ENCODE results near the gene IFRD2.

DNA sequence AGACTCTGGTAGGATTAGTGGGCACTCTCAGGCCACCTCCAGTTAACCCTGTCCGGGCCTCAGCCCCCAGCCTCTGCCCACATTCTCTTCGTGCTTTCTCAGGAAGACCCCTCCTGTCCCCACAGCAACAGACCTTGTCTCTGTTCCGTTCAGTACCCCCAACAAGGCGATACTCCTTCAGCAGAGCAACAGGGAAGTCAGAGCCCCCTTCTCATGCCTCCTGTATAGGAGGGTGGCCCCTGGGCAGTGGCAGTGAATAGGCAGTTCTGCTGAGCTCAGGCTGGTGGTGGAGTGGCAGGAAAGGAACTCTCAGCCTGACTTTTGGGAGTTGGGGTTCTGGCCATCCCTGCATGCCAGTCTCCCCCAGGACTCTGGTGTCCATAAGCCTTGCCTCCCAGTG is 22.8 kb downstream of the IFRD2 start:
- TF ChIP-seq, protein P1, sequence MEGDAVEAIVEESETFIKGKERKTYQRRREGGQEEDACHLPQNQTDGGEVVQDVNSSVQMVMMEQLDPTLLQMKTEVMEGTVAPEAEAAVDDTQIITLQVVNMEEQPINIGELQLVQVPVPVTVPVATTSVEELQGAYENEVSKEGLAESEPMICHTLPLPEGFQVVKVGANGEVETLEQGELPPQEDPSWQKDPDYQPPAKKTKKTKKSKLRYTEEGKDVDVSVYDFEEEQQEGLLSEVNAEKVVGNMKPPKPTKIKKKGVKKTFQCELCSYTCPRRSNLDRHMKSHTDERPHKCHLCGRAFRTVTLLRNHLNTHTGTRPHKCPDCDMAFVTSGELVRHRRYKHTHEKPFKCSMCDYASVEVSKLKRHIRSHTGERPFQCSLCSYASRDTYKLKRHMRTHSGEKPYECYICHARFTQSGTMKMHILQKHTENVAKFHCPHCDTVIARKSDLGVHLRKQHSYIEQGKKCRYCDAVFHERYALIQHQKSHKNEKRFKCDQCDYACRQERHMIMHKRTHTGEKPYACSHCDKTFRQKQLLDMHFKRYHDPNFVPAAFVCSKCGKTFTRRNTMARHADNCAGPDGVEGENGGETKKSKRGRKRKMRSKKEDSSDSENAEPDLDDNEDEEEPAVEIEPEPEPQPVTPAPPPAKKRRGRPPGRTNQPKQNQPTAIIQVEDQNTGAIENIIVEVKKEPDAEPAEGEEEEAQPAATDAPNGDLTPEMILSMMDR (IDR thresholded peaks at IDR 0.05), result no peak
- TF ChIP-seq POLR2A (IDR thresholded peaks at IDR 0.05), result no peak

Data from testis (tissue), 2 donors.